PC-9 (cell line): ENCODE data around the gene TRIM21.
"Not testable (repeated sequence)": the region's sequence is repeated elsewhere in the genome, so short reads cannot be mapped to it uniquely, and the experiment has no call there.

Source experiments
- CTCF ChIP-seq: fragments of 200-600 bp; sonication (generic); conservative IDR thresholded peaks from 2 replicates; pipeline ENCODE4 v1.6.1; 2017; ENCODE audit warnings: mixed run types, antibody characterized with exemption, mild to moderate bottlenecking, moderate library complexity
- EZH2 ChIP-seq: fragments of 200-600 bp; sonication (generic); IDR thresholded peaks from 2 replicates; pipeline ENCODE4 v1.8.0; 2017; ENCODE audit warnings: antibody characterized with exemption, low read depth

- TF ChIP-seq CTCF, EZH2: not testable (repeated sequence)
Observed at GRCh38 chr11:4348142-4348541, 45.4 kb downstream of the TRIM21 start.
